ENCODE measurements around the gene HYDIN.

GRCh38 chr16:71188956-71189712 is 41.4 kb downstream of the HYDIN start:
- TF ChIP-seq CTCF (IDR thresholded peaks at IDR 0.05) (no peak), POLR2A (IDR thresholded peaks at IDR 0.05) (no peak)

All from heart left ventricle (tissue), 13 donors.